GM19452 (cell line): ENCODE measurements around the gene UBAP2.

Experiments used
- ATAC-seq: cut with Tn5 transposase; IDR thresholded peaks from one replicate; pipeline ENCODE4 v1.9.1; 2021; ENCODE audit not compliant: unreplicated experiment

UBAP2 gene

GRCh38 chr9:34048727-34049629 is at the start of gene UBAP2:
TSS of gene UBAP2 (minus strand) at chr9:34048887. CDS start at chr9:34017148, 31,739 bp downstream.
- peak; percentile 74 for ATAC-seq

GRCh38 chr9:34098307-34098706 is 49.6 kb upstream of the UBAP2 start:
- ATAC-seq = peak; percentile 41

GRCh38 chr9:34097865-34098264 is 49.2 kb upstream of the UBAP2 start:
- peak; percentile 70 for ATAC-seq

GRCh38 chr9:34096751-34097150 is 48.1 kb upstream of the UBAP2 start:
- ATAC-seq = no peak

GRCh38 chr9:34093578-34093977 is 44.9 kb upstream of the UBAP2 start:
- no peak for ATAC-seq

GRCh38 chr9:34089311-34089710 is 40.6 kb upstream of the UBAP2 start:
- no peak for ATAC-seq

- no peak for ATAC-seq
These were observed 38.7 kb upstream of the UBAP2 start for GRCh38 chr9:34087370-34087769.

- no peak for ATAC-seq
These were observed 38.2 kb upstream of the UBAP2 start for GRCh38 chr9:34086864-34087263.

- no peak for ATAC-seq
These were observed 37.2 kb upstream of the UBAP2 start for GRCh38 chr9:34085581-34086500.

- ATAC-seq = no peak
These were observed 35.9 kb upstream of the UBAP2 start for GRCh38 chr9:34084562-34084961.

GRCh38 chr9:34079181-34079580 is 30.5 kb upstream of the UBAP2 start:
- no peak for ATAC-seq

- no peak for ATAC-seq
These were observed 24.3 kb upstream of the UBAP2 start for GRCh38 chr9:34072868-34073590.

- ATAC-seq = no peak
These were observed 23.7 kb upstream of the UBAP2 start for GRCh38 chr9:34072410-34072809.

- ATAC-seq = no peak
These were observed 22.1 kb upstream of the UBAP2 start for GRCh38 chr9:34070606-34071324.

GRCh38 chr9:34069831-34070230 is 21.1 kb upstream of the UBAP2 start:
- no peak for ATAC-seq

GRCh38 chr9:34065541-34065940 is 16.9 kb upstream of the UBAP2 start:
- ATAC-seq = no peak

GRCh38 chr9:34059954-34060353 is 11.3 kb upstream of the UBAP2 start:
- no peak for ATAC-seq

- no peak for ATAC-seq
These were observed 10.6 kb upstream of the UBAP2 start for GRCh38 chr9:34059281-34059680.

- no peak for ATAC-seq
These were observed 1.1 kb upstream of the UBAP2 start for GRCh38 chr9:34049630-34050384.
